ENCODE measurements around the gene ATP6V0D1. TPM values are rescaled to one million over a fixed set of nuclear protein-coding genes. Genes with fewer than 3 reads are reported as not detected.
A peak's percentile ranks its signal among the peaks of the same experiment; 100 is the strongest.

ATP6V0D1 gene
- total RNA-seq, 1 donor from 2014 or later: 64.3 TPM

- no peaks in the 10 kb centered on the region for H3K36me3 ChIP-seq
- no peak for TF ChIP-seq CTCF (IDR thresholded peaks at IDR 0.05)
- peak overlapping the region; percentile 31 to 46 for H3K27ac ChIP-seq
- intact Hi-C loops (cut with DNase I): loop anchor here (10.0 kb wide), 1 partner anchor 112 kb away; no protein-coding TSS in a partner anchor
- H3K9me3 ChIP-seq: no peaks in the 10 kb centered on the region
- H3K4me3 ChIP-seq: no peak overlapping the region
- peaks cover 15 to 31% of the 10 kb centered on the region in 2 donors for H3K4me1 ChIP-seq
- peaks cover 15% of the 10 kb centered on the region for H3K27me3 ChIP-seq
- DNase-seq (ENCODE audit: low spot score in 2 of 2): no peak
Measured at GRCh38 chr16:67397036-67397801, 83.7 kb downstream of the ATP6V0D1 start.

- TF ChIP-seq CTCF (IDR thresholded peaks at IDR 0.05): no peak
- Histone ChIP-seq H3K27ac (peak overlapping the region; percentile 31 to 46), H3K9me3 (no peaks in the 10 kb centered on the region), H3K36me3 (no peaks in the 10 kb centered on the region), H3K4me3 (no peak overlapping the region), H3K27me3 (peaks cover 15% of the 10 kb centered on the region), H3K4me1 (peaks cover 15 to 31% of the 10 kb centered on the region in 2 donors)
- peak in 1 of 2 donors; percentile 82 for DNase-seq (ENCODE audit: low spot score in 2 of 2)
- intact Hi-C loops (cut with DNase I): loop anchor here (10.0 kb wide), 1 partner anchor 112 kb away; no protein-coding TSS in a partner anchor
Measured at GRCh38 chr16:67396159-67397035, 84.6 kb downstream of the ATP6V0D1 start.

- no peaks in the 10 kb centered on the region for H3K9me3 ChIP-seq
- no peak overlapping the region for H3K4me3 ChIP-seq
- DNase-seq (ENCODE audit: low spot score in 2 of 2): no peak
- H3K36me3 ChIP-seq: no peaks in the 10 kb centered on the region
- intact Hi-C loops (cut with DNase I): loop anchor here (10.0 kb wide), 1 partner anchor 111 kb away; no protein-coding TSS in a partner anchor
- peaks cover 15% of the 10 kb centered on the region for H3K27me3 ChIP-seq
- TF ChIP-seq CTCF (IDR thresholded peaks at IDR 0.05): no peak
- H3K27ac ChIP-seq: no peak overlapping the region
- H3K4me1 ChIP-seq: peaks cover 15 to 31% of the 10 kb centered on the region in 2 donors
Measured at GRCh38 chr16:67395458-67396158, 85.3 kb downstream of the ATP6V0D1 start.

- DNase-seq (ENCODE audit: low spot score in 2 of 2): no peak
- peaks cover 15 to 31% of the 10 kb centered on the region in 2 donors for H3K4me1 ChIP-seq
- peak overlapping the region in 1 of 2 donors; percentile 22 for H3K27ac ChIP-seq
- intact Hi-C loops (cut with DNase I): loop anchor here (10.0 kb wide), 1 partner anchor 110 kb away; no protein-coding TSS in a partner anchor
- H3K36me3 ChIP-seq: no peaks in the 10 kb centered on the region
- peaks cover 15% of the 10 kb centered on the region for H3K27me3 ChIP-seq
- no peak for TF ChIP-seq CTCF (IDR thresholded peaks at IDR 0.05)
- no peak overlapping the region for H3K4me3 ChIP-seq
- H3K9me3 ChIP-seq: no peaks in the 10 kb centered on the region
Measured at GRCh38 chr16:67395105-67395457, 85.9 kb downstream of the ATP6V0D1 start.

All from ascending aorta (tissue), 2 donors.